KMS-11 (cell line): Measurements from ENCODE around the gene CHRM2.

ENCODE experiments used
- H2AFZ ChIP-seq: fragments of 200-600 bp; sonication (generic); 2 replicates; pipeline ENCODE4 v1.6.1; 2016; ENCODE audit warnings: antibody characterized with exemption, mixed run types, low read depth
- H3K27ac ChIP-seq: fragments of 200-600 bp; sonication (generic); 2 replicates; pipeline ENCODE4 v1.6.1; 2016; ENCODE audit warnings: mild to moderate bottlenecking, mixed run types
- H3K27me3 ChIP-seq: fragments of 200-600 bp; sonication (generic); 2 replicates; pipeline ENCODE4 v1.6.1; 2017; ENCODE audit warnings: mild to moderate bottlenecking, low read depth, mixed run types, moderate library complexity; ENCODE audit not compliant: insufficient read depth
- H3K36me3 ChIP-seq: fragments of 200-600 bp; sonication (generic); 2 replicates; pipeline ENCODE4 v1.6.1; 2017; ENCODE audit warnings: mild to moderate bottlenecking, mixed run types; ENCODE audit not compliant: insufficient read depth
- H3K4me1 ChIP-seq: fragments of 200-600 bp; sonication (generic); 2 replicates; pipeline ENCODE4 v1.6.1; 2016; ENCODE audit warnings: mild to moderate bottlenecking, low read depth, mixed run types; ENCODE audit not compliant: poor library complexity, severe bottlenecking
- H3K4me2 ChIP-seq: fragments of 200-600 bp; sonication (generic); 2 replicates; pipeline ENCODE4 v1.7.0; 2016; ENCODE audit warnings: mild to moderate bottlenecking, mixed run types
- H3K4me3 ChIP-seq: fragments of 200-600 bp; sonication (generic); IDR thresholded peaks from 2 replicates; pipeline ENCODE4 v1.6.1; 2017; ENCODE audit warnings: low read depth, low read length, mixed read lengths; ENCODE audit not compliant: insufficient read depth
- H3K79me2 ChIP-seq: fragments of 200-600 bp; sonication (generic); 2 replicates; pipeline ENCODE4 v1.6.1; 2016; ENCODE audit warnings: low read depth, mixed run types; ENCODE audit not compliant: insufficient read depth
- H3K9ac ChIP-seq: fragments of 200-600 bp; sonication (generic); 2 replicates; pipeline ENCODE4 v1.6.1; 2016; ENCODE audit warnings: mild to moderate bottlenecking, mixed run types
- H4K20me1 ChIP-seq: fragments of 200-600 bp; sonication (generic); 2 replicates; pipeline ENCODE4 v1.6.1; 2016; ENCODE audit warnings: mild to moderate bottlenecking, mixed run types; ENCODE audit not compliant: insufficient read depth
- TF ChIP-seq, protein P1 (sequence below): fragments of 200-600 bp; sonication (generic); conservative IDR thresholded peaks from 2 replicates; pipeline ENCODE4 v1.6.1; 2017; ENCODE audit warnings: low read depth, mild to moderate bottlenecking, antibody characterized with exemption, low read length, moderate library complexity, mixed read lengths

Gene CHRM2

DNA sequence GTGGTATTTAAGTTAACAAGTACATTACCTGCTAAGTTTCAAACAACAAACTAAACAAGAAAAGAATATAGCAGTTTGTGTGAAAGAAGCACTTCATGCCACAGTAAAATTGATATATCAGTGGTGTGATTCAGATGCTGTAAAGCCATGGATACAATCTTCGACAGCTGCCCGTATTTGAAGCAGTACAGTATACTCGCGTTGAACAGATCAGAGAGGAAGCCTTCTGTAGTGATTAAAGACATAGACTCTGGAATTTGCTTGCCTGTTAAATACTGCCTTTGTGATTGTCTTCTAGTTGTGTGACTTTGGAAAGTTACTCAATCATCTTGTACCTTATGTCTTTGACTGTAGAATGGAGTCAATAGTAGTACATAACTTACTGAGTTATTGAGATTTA, 71.7 kb downstream of the CHRM2 start:
- H3K4me1 ChIP-seq, result no peaks in the 10 kb centered on the region
- H3K4me3 ChIP-seq, result no peak overlapping the region
- H3K79me2 ChIP-seq, result no peaks in the 10 kb centered on the region
- H3K9ac ChIP-seq, result no peak overlapping the region
- no peaks in the 10 kb centered on the region for H3K27me3 ChIP-seq
- no peaks in the 10 kb centered on the region for H3K36me3 ChIP-seq
- H2AFZ ChIP-seq, result no peak overlapping the region
- H3K4me2 ChIP-seq, result no peak overlapping the region
- no peaks in the 10 kb centered on the region for H4K20me1 ChIP-seq
- TF ChIP-seq, protein P1, sequence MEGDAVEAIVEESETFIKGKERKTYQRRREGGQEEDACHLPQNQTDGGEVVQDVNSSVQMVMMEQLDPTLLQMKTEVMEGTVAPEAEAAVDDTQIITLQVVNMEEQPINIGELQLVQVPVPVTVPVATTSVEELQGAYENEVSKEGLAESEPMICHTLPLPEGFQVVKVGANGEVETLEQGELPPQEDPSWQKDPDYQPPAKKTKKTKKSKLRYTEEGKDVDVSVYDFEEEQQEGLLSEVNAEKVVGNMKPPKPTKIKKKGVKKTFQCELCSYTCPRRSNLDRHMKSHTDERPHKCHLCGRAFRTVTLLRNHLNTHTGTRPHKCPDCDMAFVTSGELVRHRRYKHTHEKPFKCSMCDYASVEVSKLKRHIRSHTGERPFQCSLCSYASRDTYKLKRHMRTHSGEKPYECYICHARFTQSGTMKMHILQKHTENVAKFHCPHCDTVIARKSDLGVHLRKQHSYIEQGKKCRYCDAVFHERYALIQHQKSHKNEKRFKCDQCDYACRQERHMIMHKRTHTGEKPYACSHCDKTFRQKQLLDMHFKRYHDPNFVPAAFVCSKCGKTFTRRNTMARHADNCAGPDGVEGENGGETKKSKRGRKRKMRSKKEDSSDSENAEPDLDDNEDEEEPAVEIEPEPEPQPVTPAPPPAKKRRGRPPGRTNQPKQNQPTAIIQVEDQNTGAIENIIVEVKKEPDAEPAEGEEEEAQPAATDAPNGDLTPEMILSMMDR, result no peak
- no peak overlapping the region for H3K27ac ChIP-seq

DNA sequence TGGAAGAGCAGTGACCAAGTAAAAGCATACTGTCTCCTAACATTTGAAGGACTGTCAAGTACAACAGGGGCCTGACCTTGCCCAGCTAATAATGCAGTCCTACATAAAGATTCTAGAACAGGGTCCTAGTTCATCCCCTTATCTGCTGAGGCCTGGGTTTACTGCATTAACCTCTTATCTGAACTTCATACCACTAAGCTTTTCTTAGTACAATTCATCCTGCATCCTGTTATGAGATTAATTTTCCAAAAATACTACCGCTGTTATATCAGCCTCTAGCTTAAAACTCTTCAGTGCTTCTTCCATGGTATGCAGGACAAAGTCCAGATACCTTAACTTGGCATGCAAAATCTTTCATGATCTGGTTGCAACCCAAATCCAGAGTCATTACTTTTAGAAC, 72.5 kb downstream of the CHRM2 start:
- Histone ChIP-seq H3K4me1 (no peaks in the 10 kb centered on the region), H3K79me2 (no peaks in the 10 kb centered on the region), H3K36me3 (no peaks in the 10 kb centered on the region), H3K4me3 (no peak overlapping the region), H3K27me3 (no peaks in the 10 kb centered on the region), H4K20me1 (no peaks in the 10 kb centered on the region), H2AFZ (no peak overlapping the region), H3K4me2 (no peak overlapping the region), H3K27ac (no peak overlapping the region), H3K9ac (no peak overlapping the region)
- TF ChIP-seq, protein P1, result no peak

DNA sequence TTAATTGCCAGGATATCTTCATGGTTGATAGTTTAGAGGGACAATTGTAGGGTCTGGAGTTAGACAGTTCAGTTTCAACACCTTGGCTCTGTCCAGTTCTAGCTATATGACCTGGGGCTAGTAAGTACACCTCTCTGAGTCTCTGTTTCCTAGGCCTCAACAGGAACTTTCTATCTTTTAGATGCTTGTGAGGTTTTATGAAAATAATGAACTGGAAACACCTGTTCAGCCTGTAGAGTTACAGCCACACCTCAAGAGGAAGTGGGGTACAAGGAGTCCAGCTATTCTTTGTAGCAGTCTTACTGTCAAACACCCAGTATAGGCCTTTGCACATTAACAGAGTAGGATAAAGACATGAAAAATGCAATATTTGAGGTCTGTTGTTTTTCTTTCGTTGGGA, 73.4 kb downstream of the CHRM2 start:
- Histone ChIP-seq H4K20me1 (no peaks in the 10 kb centered on the region), H3K27me3 (no peaks in the 10 kb centered on the region), H3K4me3 (no peak overlapping the region), H3K4me1 (no peaks in the 10 kb centered on the region), H3K36me3 (no peaks in the 10 kb centered on the region), H3K9ac (no peak overlapping the region), H3K79me2 (no peaks in the 10 kb centered on the region), H3K27ac (no peak overlapping the region), H3K4me2 (no peak overlapping the region), H2AFZ (no peak overlapping the region)
- TF ChIP-seq, protein P1, result no peak

DNA sequence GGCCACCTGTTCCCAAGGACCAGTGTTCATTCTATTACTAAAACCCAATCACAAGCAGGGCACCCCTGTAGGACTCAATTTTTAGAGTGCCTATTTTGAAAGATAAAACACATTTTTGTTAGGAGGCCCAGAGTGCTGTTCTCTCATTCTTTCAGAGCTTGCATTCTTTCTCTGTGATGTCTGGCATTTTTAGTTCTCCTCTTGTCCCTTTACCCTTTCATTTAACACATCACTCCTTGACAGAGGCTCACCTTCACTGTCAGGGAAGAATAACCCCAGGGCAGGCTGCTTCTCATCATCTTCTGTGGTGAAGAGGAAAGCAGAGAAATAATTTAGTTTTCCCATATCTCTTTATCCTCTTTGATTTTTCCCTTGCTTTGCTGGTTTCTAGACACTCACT, 73.9 kb downstream of the CHRM2 start:
- Histone ChIP-seq H3K4me2 (no peak overlapping the region), H3K27ac (no peak overlapping the region), H3K4me3 (no peak overlapping the region), H3K27me3 (no peaks in the 10 kb centered on the region), H3K36me3 (no peaks in the 10 kb centered on the region), H3K4me1 (no peaks in the 10 kb centered on the region), H2AFZ (no peak overlapping the region), H3K9ac (no peak overlapping the region), H3K79me2 (no peaks in the 10 kb centered on the region), H4K20me1 (no peaks in the 10 kb centered on the region)
- TF ChIP-seq, protein P1, result no peak

DNA sequence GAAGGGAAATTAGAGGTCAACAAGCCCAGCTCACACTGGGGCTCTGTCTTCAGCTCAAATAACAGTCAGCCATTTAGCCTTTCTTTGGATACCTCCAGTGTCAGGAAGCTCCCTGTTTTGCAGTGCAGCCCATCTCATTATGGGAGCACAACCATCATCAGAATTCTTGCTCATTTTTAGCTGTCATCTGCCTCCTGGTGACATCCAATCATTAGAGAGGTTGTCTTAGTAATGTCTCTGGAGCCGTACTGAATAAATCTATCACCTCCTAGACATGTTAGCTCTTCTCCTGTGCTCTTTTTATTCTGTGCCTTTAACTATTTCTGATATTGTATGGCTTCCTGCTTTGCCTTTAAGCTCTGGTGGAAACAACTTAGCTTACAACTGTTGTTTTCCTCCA, 74.5 kb downstream of the CHRM2 start:
- H3K9ac ChIP-seq, result no peak overlapping the region
- H3K4me2 ChIP-seq, result no peak overlapping the region
- no peaks in the 10 kb centered on the region for H3K4me1 ChIP-seq
- no peaks in the 10 kb centered on the region for H4K20me1 ChIP-seq
- no peak overlapping the region for H2AFZ ChIP-seq
- H3K27me3 ChIP-seq, result no peaks in the 10 kb centered on the region
- no peak overlapping the region for H3K27ac ChIP-seq
- H3K79me2 ChIP-seq, result no peaks in the 10 kb centered on the region
- TF ChIP-seq, protein P1, result no peak
- H3K36me3 ChIP-seq, result no peaks in the 10 kb centered on the region
- H3K4me3 ChIP-seq, result no peak overlapping the region
